GM21515 (cell line): ENCODE data around the gene SARDH.
"Not testable (repeated sequence)": the region's sequence is repeated elsewhere in the genome, so short reads cannot be mapped to it uniquely, and the experiment has no call there.

Source experiments
- ATAC-seq: cut with Tn5 transposase; IDR thresholded peaks from one replicate; pipeline ENCODE4 v1.9.1; 2021; ENCODE audit not compliant: unreplicated experiment

Gene SARDH

GRCh38 chr9:133759946-133760345 lies 21.8 kb upstream of the SARDH start:
- ATAC-seq, result no peak

- no peak for ATAC-seq
Observed at GRCh38 chr9:133759146-133759900, 21.2 kb upstream of the SARDH start.

GRCh38 chr9:133758228-133758627 lies 20.1 kb upstream of the SARDH start:
- ATAC-seq, result no peak

- no peak for ATAC-seq
Observed at GRCh38 chr9:133754688-133755227, 16.6 kb upstream of the SARDH start.

- ATAC-seq, result no peak
Observed at GRCh38 chr9:133754187-133754586, 16.0 kb upstream of the SARDH start.

- no peak for ATAC-seq
Observed at GRCh38 chr9:133752739-133753446, 14.7 kb upstream of the SARDH start.

- no peak for ATAC-seq
Observed at GRCh38 chr9:133750982-133751649, 13.0 kb upstream of the SARDH start.

GRCh38 chr9:133747309-133747708 lies 9.2 kb upstream of the SARDH start:
- no peak for ATAC-seq

- not testable (repeated sequence) for ATAC-seq
Observed at GRCh38 chr9:133744528-133744927, 6.4 kb upstream of the SARDH start.

- no peak for ATAC-seq
Observed at GRCh38 chr9:133742849-133743444, 4.8 kb upstream of the SARDH start.

- no peak for ATAC-seq
Observed at GRCh38 chr9:133742251-133742650, 4.1 kb upstream of the SARDH start.

- no peak for ATAC-seq
Observed at GRCh38 chr9:133741716-133742115, 3.6 kb upstream of the SARDH start.

- no peak for ATAC-seq
Observed at GRCh38 chr9:133740911-133741310, 2.8 kb upstream of the SARDH start.

GRCh38 chr9:133739408-133740280 lies 1.5 kb upstream of the SARDH start:
- no peak for ATAC-seq

GRCh38 chr9:133738640-133739225 lies 581 bp upstream of the SARDH start:
- no peak for ATAC-seq

- ATAC-seq, result no peak
Observed at GRCh38 chr9:133737071-133737773, 930 bp downstream of the SARDH start.

GRCh38 chr9:133735931-133736330 lies 2.2 kb downstream of the SARDH start:
- ATAC-seq, result no peak

GRCh38 chr9:133735415-133735775 lies 2.8 kb downstream of the SARDH start:
- ATAC-seq, result no peak
